Measurements from ENCODE around the gene AFDN. TPM values are rescaled to one million over a fixed set of nuclear protein-coding genes. Genes with fewer than 3 reads are reported as not detected.

AFDN gene
- total RNA-seq, result 37.1 and 38.8 TPM in 2 replicates

DNA sequence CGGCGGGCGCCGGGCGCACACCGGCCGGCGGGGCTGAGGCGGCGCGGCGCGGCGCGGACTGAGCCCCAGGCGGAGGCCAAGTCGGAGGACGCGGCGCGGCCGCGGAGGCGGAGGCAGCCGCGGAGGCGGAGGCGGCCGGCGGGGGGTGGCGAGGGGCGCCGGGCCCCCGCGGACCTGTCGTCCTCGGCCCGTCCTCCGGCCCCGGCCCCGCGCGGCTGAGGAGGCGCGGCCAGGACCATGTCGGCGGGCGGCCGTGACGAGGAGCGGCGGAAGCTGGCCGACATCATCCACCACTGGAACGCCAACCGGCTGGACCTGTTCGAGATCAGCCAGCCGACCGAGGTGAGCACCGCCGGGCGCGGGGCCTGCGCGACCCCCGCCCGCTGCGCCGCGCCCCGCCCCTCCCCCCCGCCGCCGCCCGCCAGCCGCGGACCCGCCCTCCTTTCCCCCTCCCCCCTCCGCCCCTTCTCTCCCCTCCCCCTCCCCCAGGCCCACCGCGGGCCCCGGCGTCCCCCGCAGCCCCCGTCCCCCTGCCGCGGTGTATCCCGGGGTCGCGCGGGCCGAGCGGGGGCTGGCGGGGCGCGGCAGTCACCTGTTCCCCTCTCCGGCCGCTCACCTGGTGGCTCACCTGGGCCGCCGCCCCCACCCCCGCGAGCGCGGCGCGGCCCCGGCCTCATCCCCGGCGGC, at the start of gene AFDN:
Gene AFDN, plus strand, starts transcription at position 16 of the 687 bp plus-strand sequence. Its CDS starts 222 bp downstream, at position 238.

DNA sequence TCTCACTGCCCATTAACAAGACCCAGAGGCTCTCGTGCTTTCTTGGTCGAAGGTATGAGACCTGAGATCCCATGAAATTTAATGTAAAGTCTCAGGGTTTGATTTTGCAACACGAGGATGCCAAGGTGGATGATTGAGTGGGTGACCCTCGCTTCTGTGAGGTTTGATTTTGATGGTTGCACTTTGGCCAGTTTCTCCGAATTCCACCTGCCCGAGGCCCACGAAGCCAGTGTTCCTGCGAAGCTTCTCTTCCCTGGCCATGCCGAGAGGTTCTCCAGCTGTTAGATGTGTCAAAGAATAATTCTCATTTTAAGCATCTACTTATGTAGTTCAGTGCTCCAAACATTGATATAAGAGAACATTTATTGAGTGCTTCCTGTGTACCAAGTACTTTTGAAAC, 170.9 kb downstream of the AFDN start, which contains the start of gene KIF25:
Gene KIF25, plus strand, starts transcription at position 30 of the 400 bp plus-strand sequence. CDS start 31,915 bp downstream, outside the sequence.

Other genes starting within 250 kb of the AFDN start
- gene KIF25, start 170.8 kb downstream of the AFDN start, total RNA-seq, result not detected in 2 replicates